GM18505 (cell line): ENCODE data around the gene CD58.
"Not testable (repeated sequence)": the region's sequence is repeated elsewhere in the genome, so short reads cannot be mapped to it uniquely, and the experiment has no call there.

ENCODE experiments used
- ATAC-seq: cut with Tn5 transposase; IDR thresholded peaks from one replicate; pipeline ENCODE4 v1.9.1; 2021; ENCODE audit not compliant: unreplicated experiment
- POLR2A ChIP-seq: IDR thresholded peaks from 4 replicates; pipeline ENCODE4 v1.6.1; 2011; ENCODE audit warnings: borderline replicate concordance; ENCODE audit not compliant: insufficient read depth, insufficient read length; ENCODE audit errors: extremely low read depth

Gene CD58

DNA sequence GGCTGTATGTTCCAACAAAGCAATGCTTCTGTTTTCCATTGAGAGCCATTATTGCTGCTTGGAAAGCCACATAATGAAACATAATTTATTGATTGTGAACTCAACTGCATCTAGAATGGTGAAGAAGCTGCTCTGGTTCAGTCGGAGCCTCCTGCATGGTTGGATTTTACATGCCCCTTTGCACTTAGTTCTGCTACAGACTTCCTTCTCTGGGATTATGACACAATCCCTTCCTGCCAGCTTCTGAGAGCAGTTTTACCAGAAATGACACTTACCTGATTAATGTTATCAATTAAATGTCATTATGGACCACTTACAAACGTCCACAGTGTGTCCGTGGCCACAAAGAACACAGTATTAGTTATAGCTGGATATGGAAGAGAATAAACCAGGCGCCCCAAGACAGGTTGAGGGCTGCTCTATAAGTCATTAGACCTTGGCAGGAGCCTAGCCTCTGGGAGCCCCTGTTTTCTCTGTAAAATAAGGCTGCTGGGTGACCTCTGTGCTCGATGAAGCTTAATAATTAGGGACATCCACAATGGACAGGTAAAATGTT lies 7.0 kb upstream of the CD58 start:
- TF ChIP-seq POLR2A: no peak
- no peak for ATAC-seq

DNA sequence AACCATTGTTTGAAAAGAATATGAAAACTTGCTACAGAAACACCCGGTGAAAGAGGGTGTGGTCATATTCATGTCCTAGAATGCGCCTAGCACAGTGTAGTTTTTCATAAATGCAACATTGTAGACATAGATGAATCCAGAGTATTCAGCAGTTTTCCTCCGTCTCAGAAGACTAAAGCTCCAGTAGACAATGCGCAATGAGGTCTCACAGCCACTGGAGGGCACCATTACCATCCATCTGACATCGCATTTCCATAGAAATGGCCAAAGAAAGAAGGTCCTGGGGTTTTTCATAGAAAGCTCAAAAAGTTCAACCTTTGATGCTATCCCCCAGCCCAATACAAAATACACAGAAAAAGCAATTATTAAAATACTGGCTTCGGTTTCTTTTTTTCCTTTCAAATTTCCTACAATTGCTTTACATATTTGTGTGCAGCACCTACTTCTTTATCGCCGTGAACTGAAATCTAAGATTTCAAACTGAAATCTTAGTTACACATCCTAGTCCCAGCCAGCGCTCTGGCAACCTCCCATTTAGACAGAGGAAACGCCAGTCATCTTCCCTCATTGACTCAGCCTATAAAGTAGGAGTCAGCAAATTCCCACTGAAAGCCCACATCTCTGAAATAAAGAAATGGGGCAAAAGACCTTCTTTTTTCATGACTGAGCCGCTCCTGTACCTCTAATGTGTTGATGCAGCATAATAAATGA lies 3.9 kb upstream of the CD58 start:
- no peak for ATAC-seq
- no peak for TF ChIP-seq POLR2A

DNA sequence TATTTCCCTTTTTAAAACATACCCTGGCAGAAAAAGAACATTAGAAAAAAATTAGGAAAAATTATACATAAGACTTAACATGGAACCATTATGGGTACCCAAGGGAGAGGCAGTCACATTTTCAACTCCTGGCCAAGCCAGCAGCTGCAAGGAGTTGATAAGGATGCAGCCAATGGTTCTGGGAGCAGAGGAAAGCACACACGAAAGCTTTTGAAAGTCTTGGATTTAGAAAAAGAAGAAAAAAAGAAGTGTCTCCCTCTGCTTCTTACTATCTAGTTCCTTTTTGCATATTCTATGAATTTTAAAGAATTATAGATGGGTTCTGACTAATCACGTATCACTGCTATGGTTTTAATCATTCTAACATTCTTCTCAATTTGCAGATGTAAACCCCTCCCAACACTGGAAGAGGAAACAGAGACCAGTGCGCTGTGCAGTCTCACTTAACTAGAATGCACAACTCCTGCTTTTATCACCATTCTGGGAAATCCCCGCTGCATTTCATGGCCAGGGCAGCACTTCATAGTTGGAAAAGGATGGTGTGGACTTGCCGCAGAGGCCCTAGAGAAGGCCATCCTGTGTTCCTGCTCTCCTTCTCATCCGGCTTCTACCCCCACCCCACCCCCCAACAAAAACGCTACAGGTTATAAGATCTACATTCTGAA lies 2.7 kb upstream of the CD58 start:
- ATAC-seq: no peak
- no peak for TF ChIP-seq POLR2A

DNA sequence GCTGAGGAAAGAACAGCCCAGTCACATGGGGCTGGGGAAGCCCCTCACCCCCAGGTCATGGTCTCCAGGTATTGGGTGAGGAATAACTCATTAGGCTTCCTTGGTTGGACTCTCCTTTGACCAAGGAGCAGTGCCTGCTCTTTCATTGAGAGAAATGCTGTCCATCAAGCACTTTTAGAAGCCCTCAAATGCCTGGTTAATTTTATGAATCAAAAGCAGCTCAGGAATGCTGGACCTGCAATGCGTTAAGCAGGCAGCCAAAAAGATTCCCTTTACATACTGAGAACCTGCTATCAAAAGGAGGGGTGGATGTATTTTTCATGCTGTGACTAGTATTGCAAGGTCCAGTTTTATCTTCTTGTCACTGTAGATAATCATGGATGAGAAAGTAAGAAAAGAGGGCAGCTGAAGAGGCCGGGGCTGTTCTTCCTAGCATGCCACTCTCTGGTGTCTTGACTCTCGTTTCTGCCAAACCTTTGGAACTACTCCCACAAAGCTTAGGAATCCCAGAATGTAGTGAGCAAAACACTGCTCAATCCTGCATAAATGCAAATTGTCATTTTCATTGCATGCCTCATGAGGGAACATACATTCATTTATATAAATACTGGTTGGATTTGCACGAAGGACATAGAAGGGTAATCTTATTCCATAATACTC lies 2.1 kb upstream of the CD58 start:
- no peak for TF ChIP-seq POLR2A
- ATAC-seq: no peak

DNA sequence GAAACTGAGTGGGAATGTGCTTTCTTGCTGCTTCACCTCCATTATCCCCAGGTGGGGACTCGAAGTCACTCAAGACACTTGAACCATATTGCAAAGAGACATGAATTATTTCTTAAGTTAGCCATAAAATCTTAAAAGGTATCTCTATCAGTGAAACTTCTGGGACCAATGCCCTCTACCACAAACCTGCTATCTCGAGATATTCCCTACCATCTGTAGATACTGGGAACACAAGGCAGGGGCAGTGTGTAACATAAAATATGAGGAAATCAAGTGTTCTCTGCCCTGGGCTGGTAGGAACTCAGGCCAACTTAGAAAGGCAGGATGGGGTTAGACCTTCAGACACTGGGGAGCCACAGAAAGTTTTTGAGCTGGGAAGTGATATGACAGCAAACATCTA lies 1.3 kb upstream of the CD58 start:
- ATAC-seq: no peak
- TF ChIP-seq POLR2A: no peak

DNA sequence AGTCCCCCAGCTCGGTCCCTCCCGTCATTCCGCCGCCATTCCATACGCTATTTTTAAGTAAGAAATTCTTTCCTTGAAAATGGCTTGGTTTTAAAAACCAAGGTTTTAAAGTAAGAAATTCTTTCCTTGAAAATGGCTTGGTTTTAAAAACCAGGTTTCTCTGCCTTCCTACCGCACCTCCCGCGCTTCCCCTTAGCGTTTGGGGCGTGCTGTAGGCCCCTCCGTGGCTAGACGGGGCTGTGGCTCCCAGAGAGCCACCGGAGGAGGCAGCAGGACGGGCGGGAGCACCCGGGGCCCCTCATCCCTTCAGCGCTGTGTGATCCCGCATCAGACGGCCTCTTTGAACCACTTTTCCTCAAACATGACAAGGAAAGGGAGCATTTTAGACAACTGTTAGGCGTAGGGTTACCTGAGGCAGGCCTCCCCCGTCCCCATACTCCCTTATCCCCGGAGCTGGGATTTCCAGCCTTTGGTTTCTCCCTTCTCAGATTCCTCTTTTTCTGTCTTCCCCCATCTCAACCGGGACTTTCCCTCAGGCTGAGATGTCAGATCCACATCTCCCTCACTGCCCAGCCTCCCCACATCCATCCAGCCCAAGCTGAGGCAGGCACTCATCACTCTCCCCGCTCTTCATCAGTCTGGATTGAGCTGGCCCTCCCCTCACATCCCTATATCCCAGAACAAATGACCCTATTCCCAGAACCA lies 541 bp upstream of the CD58 start:
- TF ChIP-seq POLR2A: no peak
- no peak for ATAC-seq

DNA sequence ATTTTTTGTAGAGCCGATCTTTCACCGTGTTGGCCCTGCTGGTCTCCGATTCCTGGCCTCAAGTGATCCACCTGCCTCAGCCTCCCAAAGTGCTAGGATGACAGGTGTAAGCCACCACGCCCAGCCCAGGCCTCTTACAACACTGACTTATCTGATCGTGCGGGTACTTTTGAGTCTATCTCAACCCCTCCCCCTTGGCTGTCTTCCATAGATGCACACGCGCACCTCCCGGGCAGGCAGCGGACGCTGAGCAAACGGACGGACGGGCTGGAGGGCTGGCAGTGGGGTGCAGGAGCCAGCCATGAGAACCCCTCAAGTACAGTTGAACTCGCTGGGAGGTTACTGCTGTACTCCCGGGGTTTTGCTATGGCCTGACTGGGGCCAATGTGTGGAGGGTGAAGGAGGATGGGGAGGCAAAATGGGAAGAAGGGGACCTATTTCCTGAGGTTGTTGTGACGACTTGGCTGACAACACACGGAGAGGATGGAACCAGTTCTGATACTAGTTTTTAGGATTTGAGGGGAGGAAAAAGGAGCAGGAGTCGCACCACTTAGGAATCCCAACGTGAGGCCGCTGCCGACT lies 959 bp downstream of the CD58 start:
- no peak for ATAC-seq
- no peak for TF ChIP-seq POLR2A

DNA sequence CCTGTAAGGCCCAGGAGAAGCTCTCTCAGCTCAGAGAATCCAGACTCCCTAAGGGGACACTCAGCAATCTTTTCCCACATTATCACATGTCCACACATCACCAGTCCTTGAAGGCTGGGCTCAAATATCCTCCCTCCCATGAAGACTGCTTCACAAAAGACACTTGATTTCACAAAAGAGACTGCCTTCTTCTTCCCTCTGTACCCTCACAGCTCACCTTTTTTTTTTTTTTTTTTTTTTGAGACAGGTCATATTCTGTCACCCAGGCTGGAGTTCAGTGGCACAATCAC lies 1.5 kb downstream of the CD58 start:
- TF ChIP-seq POLR2A: peak; percentile 15
- no peak for ATAC-seq

DNA sequence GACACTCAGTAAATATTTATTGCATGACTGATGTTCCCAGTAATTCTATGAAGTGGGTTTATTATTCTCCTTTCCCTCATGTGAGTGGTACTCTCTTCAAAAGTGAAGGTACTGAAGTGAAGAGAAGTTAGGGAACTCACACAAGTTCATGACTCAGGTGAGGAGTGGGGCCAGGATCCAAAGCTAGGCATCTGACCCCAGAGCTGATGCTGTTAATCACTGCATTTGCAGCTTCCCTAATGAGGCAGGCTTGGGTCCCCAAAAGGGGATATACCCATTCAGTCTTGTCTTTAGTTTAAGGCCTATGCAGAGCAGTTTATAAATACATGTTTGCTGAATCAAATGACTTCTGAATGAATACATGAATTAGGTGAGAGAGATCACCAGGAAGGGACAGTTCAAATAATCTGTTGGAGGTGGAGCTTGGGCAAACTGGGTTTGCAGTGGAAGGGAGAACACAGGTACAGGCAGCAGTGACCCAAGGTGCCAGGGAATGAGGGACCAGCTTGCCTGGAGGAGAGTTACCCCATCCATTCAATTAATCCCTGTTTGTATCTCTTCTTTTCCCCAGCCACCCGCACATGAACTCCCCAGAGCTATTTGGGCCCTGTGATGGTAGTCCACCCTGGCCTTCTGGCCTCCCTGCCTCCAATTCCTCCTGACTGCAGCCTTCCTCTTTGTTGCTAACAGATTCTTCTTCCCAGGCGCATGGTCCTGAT lies 2.0 kb downstream of the CD58 start:
- peak; percentile 56 for TF ChIP-seq POLR2A

DNA sequence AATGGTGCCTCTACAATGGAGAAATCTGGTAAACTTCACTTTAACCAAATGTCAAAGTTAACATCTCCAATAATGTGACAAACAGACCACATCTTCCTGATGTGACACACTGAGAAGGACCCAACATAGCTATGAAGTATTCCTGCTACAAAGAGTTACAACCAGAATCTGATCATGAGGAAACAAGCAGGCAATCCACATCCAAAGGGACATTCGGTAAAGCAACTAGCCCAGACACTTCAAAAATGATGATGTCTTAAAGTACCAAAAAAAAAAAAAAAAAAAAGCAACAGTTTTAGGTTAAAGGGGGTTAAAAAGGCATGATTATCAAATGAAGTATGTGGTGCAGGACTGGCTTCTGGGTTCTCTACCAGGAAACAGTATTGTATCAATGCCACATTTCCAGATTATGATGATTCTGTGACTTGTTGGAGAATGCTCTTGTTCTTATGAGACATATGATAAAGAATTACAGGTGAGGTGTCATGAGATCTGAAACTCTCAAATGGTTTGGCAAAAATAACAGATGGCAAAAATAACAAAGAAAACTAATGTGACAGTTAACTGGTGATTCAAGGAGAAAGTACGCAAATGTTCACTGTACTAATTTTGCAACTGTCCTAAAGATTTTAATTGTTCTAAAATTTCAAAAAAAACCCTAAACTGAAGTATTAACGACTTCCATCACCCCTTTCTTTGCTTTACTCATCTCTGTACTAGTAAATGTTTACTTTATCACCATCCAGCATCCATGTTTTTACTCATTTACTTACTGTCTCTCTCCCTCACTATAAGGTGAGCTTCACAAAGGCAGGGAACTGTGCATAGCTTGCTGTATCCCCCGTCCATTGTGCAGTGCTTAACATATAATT lies 2.8 kb downstream of the CD58 start:
- TF ChIP-seq POLR2A: peak; percentile 55
- ATAC-seq: no peak

More for the DNA sequence above, 2.0 kb downstream of the CD58 start:
- no peak for ATAC-seq

DNA sequence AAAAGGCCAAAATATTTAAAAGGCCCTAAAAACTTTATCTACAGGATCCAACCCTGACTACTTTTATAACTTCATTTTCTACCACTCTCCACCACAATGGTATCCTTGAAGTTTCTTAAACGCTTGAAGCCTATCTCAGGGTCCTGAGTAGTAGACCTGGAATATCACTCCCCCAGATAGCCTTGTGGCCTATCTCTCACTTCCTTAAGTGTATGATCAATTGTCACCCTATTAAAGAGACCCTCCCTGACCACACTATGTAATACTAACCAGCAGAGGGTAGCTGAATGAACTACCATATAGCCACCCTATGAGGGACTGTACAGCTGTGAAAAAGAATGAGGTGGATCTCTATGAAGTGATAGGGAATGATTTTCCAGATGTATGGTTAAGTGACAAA lies 5.6 kb downstream of the CD58 start:
- no peak for ATAC-seq
- no peak for TF ChIP-seq POLR2A

DNA sequence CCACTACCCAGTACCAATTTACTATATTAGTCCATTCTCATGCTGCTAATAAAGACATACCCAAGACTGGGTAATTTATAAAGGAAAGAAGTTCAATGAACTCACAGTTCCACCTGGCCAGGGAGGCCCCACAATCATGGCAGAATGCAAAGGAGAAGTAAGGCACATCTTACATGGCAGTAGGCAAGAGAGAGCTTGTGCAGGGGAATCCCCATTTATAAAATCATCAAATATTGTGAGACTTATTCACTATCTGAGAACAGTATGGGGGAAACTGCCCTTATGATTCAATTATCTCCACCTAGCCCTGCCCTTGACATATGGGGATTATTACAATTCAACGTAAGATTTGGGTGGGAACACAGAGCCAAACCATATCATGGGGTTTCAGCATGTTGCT lies 6.4 kb downstream of the CD58 start:
- no peak for TF ChIP-seq POLR2A
- ATAC-seq: no peak

DNA sequence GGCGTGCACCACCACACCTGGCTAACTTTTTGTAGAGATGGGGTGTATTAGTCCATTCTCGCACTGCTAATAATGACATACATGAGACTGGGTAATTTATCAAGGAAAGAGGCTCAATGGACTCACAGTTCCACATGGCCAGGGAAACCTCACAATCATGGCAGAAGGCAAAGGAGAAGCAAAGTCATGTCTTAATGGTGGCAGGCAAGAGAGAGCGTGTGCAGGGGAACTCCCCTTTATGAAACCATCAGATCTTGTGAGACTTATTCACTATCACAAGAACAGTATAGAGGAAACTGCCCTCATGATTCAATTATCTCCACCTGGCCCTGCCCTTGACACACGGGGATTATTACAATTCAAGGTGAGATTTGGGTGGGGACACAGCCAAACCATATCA lies 8.4 kb downstream of the CD58 start:
- ATAC-seq: not testable (repeated sequence)
